ENCODE results near the gene STX17.

DNA sequence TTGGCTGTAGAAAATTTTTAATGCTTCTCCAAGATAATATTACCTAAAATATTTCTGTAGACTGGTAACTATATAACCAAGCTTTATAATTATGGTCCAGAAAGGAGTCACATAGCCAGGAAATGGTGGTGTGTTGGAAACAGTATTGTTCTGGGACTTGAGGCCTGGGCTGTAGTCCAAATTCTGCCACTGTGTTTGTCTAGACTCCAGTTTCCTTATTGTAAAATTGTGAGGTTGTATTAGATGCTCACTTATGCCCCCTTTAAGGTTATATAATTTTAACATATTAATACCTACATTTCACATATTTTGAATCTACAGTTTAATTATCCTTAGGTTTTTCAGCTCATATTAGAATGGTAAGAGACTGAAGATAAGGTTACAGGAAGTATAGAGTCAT lies 42.4 kb downstream of the STX17 start:
- TF ChIP-seq POLR2AphosphoS5 (IDR thresholded peaks at IDR 0.05; ENCODE audit: insufficient read depth, low read depth, low read length), result no peak
- TF ChIP-seq, protein P1, sequence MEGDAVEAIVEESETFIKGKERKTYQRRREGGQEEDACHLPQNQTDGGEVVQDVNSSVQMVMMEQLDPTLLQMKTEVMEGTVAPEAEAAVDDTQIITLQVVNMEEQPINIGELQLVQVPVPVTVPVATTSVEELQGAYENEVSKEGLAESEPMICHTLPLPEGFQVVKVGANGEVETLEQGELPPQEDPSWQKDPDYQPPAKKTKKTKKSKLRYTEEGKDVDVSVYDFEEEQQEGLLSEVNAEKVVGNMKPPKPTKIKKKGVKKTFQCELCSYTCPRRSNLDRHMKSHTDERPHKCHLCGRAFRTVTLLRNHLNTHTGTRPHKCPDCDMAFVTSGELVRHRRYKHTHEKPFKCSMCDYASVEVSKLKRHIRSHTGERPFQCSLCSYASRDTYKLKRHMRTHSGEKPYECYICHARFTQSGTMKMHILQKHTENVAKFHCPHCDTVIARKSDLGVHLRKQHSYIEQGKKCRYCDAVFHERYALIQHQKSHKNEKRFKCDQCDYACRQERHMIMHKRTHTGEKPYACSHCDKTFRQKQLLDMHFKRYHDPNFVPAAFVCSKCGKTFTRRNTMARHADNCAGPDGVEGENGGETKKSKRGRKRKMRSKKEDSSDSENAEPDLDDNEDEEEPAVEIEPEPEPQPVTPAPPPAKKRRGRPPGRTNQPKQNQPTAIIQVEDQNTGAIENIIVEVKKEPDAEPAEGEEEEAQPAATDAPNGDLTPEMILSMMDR (IDR thresholded peaks at IDR 0.05; ENCODE audit: extremely low read depth in 1 of 2, insufficient read depth in 1 of 2, low read depth in 1 of 2, low read length in 2 of 2), result no peak
- TF ChIP-seq, protein P2, sequence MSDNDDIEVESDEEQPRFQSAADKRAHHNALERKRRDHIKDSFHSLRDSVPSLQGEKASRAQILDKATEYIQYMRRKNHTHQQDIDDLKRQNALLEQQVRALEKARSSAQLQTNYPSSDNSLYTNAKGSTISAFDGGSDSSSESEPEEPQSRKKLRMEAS (IDR thresholded peaks at IDR 0.05; ENCODE audit: insufficient read depth, insufficient read length), result no peak
